Keratinocyte (primary cell): Measurements from ENCODE around the gene MYO10. TPM values are rescaled to one million over a fixed set of nuclear protein-coding genes. Genes with fewer than 3 reads are reported as not detected.

Experiments used
- DNase-seq: peaks from one replicate; pipeline ENCODE4 v3.0.0-alpha.2; 2011; ENCODE audit warnings: low read depth, missing footprints, low spot score
- FAIRE-seq: peaks from 2 replicates; lab custom pipeline; 2011; peaks lifted over from hg19 to GRCh38; lab: Jason Lieb, UNC
- H2AFZ ChIP-seq: 2 replicates; pipeline ENCODE4 v1.6.0; 2012; ENCODE audit warnings: low read length, control low read depth, inconsistent platforms; ENCODE audit not compliant: control insufficient read depth
- H3K27ac ChIP-seq: 2 replicates; pipeline ENCODE4 v1.5.1; 2011; ENCODE audit warnings: low read length; ENCODE audit not compliant: control insufficient read depth, insufficient read depth
- H3K27me3 ChIP-seq: 3 replicates; pipeline ENCODE4 v1.6.0; 2011; ENCODE audit warnings: low read length; ENCODE audit not compliant: control insufficient read depth, insufficient read depth; ENCODE audit errors: extremely low read depth
- H3K36me3 ChIP-seq, 2 experiments: 2 replicates in 1 of 2; 3 replicates in 1 of 2; pipeline ENCODE4 v1.5.1; 2011; ENCODE audit warnings: low read length in 2 of 2, mild to moderate bottlenecking in 1 of 2; ENCODE audit not compliant: control insufficient read depth in 2 of 2, insufficient read depth in 2 of 2; ENCODE audit errors: extremely low read depth in 1 of 2
- H3K4me1 ChIP-seq: 3 replicates; pipeline ENCODE4 v1.5.1; 2011; ENCODE audit warnings: low read length; ENCODE audit not compliant: control insufficient read depth, insufficient read depth; ENCODE audit errors: extremely low read depth
- H3K4me2 ChIP-seq: 3 replicates; pipeline ENCODE4 v1.6.0; 2011; ENCODE audit warnings: low read depth, low read length; ENCODE audit not compliant: control insufficient read depth, insufficient read depth; ENCODE audit errors: extremely low read depth
- H3K4me3 ChIP-seq, 3 experiments: fragments of 200-600 bp in 1 of 3; sonication (generic) in 1 of 3; 2 replicates in 2 of 3; 3 replicates in 1 of 3; pipeline ENCODE4 v1.5.1; 2011 to 2016; ENCODE audit warnings: low read length in 3 of 3, mild to moderate bottlenecking in 3 of 3, control low read depth in 2 of 3, inconsistent platforms in 1 of 3, low read depth in 1 of 3, mixed read lengths in 1 of 3, mixed run types in 1 of 3, moderate library complexity in 1 of 3; ENCODE audit not compliant: control insufficient read depth in 2 of 3, insufficient read depth in 2 of 3; ENCODE audit errors: extremely low read depth in 1 of 3
- H3K79me2 ChIP-seq: 2 replicates; pipeline ENCODE4 v1.6.0; 2012; ENCODE audit warnings: low read length; ENCODE audit not compliant: control insufficient read depth, insufficient read depth
- H3K9ac ChIP-seq: 3 replicates; pipeline ENCODE4 v1.6.0; 2011; ENCODE audit warnings: low read length; ENCODE audit not compliant: control insufficient read depth, insufficient read depth; ENCODE audit errors: extremely low read depth
- H3K9me1 ChIP-seq: 3 replicates; pipeline ENCODE4 v1.6.0; 2011; ENCODE audit warnings: low read length; ENCODE audit not compliant: control insufficient read depth, insufficient read depth; ENCODE audit errors: extremely low read depth
- H3K9me3 ChIP-seq: 2 replicates; pipeline ENCODE4 v1.5.1; 2012; ENCODE audit warnings: low read depth, low read length; ENCODE audit not compliant: control insufficient read depth
- H4K20me1 ChIP-seq: 3 replicates; pipeline ENCODE4 v1.6.0; 2011; ENCODE audit warnings: low read length; ENCODE audit not compliant: control insufficient read depth, insufficient read depth; ENCODE audit errors: extremely low read depth
- CTCF ChIP-seq, 3 experiments: IDR thresholded peaks in 1 of 3; conservative IDR thresholded peaks in 1 of 3; optimal IDR thresholded peaks in 1 of 3; 2 replicates in 2 of 3; 3 replicates in 1 of 3; pipeline versions ENCODE3 to v1.5.1; 2011; ENCODE audit warnings: low read length in 3 of 3, mild to moderate bottlenecking in 3 of 3, moderate library complexity in 2 of 3, control low read depth in 1 of 3, inconsistent platforms in 1 of 3; ENCODE audit not compliant: insufficient read depth in 2 of 3; ENCODE audit errors: extremely low read depth in 1 of 3
- EZH2 ChIP-seq: IDR thresholded peaks from one replicate; pipeline ENCODE4 v1.6.1; 2012; ENCODE audit warnings: inconsistent platforms, mild to moderate bottlenecking, low read length, moderate library complexity
- dilution Hi-C: fragments of 300-500 bp; cut with MboI; formaldehyde crosslinking; loops from one replicate; pipeline ENCODE4 v1.7.0; 2020; ENCODE audit warnings: low sequenced_read_pairs; ENCODE audit not compliant: extremely low pct_ligation_motif_present
- polyA plus RNA-seq, 5 experiments: library from polyadenylated mRNA; depleted of rRNA in 3 of 5; stranded (reverse) in 3 of 5; stranded (forward) in 1 of 5; unstranded in 1 of 5; fragments of >200 nt; gene quantifications; 1 replicate in 1 of 5; 2 replicates in 3 of 5; 3 replicates in 1 of 5; pipeline versions ENCODE4 v1.2.1 to v1.2.3, GENCODE V29; 2011 to 2012; ENCODE audit warnings: missing spikeins in 2 of 5, low read depth in 1 of 5, low replicate concordance in 1 of 5

Gene MYO10
- polyA plus RNA-seq, 1 donor (not counting 4 experiments of a cell fraction or from before 2014, with no cell fraction given): 22.0 TPM

- peaks cover 88% of the 10 kb centered on the region for H3K79me2 ChIP-seq
- H3K4me2 ChIP-seq: no peak overlapping the region
- no peaks in the 10 kb centered on the region for H3K27me3 ChIP-seq
- no peak for DNase-seq
- H3K27ac ChIP-seq: no peak overlapping the region
- peaks cover 33% of the 10 kb centered on the region for H3K4me1 ChIP-seq
- no peak for FAIRE-seq
- peaks cover 3 to 4% of the 10 kb centered on the region in 2 experiments for H3K36me3 ChIP-seq
- H3K9ac ChIP-seq: no peak overlapping the region
- TF ChIP-seq CTCF (optimal IDR thresholded peaks at IDR 0.05 in 1 of 3, IDR thresholded peaks at IDR 0.05 in 1 of 3, conservative IDR thresholded peaks at IDR 0.05 in 1 of 3; ENCODE audit: extremely low read depth in 1 of 3, insufficient read depth in 2 of 3, low read length in 3 of 3): no peak
- no peak for TF ChIP-seq EZH2
- peaks cover 3% of the 10 kb centered on the region for H3K9me1 ChIP-seq
- H3K9me3 ChIP-seq: no peaks in the 10 kb centered on the region
- dilution Hi-C loops: no loop called here
- H2AFZ ChIP-seq: no peak overlapping the region
- no peak overlapping the region for H3K4me3 ChIP-seq
- peaks cover 19% of the 10 kb centered on the region for H4K20me1 ChIP-seq
These were observed 15.8 kb downstream of the MYO10 start for GRCh38 chr5:16920109-16920816.

GRCh38 chr5:16918891-16919671 lies 17.0 kb downstream of the MYO10 start:
- H3K27ac ChIP-seq: no peak overlapping the region
- no peak for TF ChIP-seq EZH2
- no peak for DNase-seq
- FAIRE-seq: no peak
- peaks cover 3 to 9% of the 10 kb centered on the region in 2 experiments for H3K36me3 ChIP-seq
- dilution Hi-C loops: no loop called here
- no peaks in the 10 kb centered on the region for H3K9me3 ChIP-seq
- peaks cover 41% of the 10 kb centered on the region for H3K4me1 ChIP-seq
- no peak overlapping the region for H3K4me2 ChIP-seq
- peaks cover 3% of the 10 kb centered on the region for H3K9me1 ChIP-seq
- no peak overlapping the region for H3K4me3 ChIP-seq
- no peak overlapping the region for H2AFZ ChIP-seq
- peaks cover 24% of the 10 kb centered on the region for H4K20me1 ChIP-seq
- no peak overlapping the region for H3K9ac ChIP-seq
- H3K79me2 ChIP-seq: peaks cover 89% of the 10 kb centered on the region
- H3K27me3 ChIP-seq: no peaks in the 10 kb centered on the region
